SK-N-SH (cell line): Measurements from ENCODE around the gene CHRNA5.
"Not testable (repeated sequence)": the region's sequence is repeated elsewhere in the genome, so short reads cannot be mapped to it uniquely, and the experiment has no call there.

Experiments used
- CHD2 ChIP-seq: fragments of 150-350 bp; IDR thresholded peaks from 2 replicates; pipeline ENCODE4 v1.6.1; 2018; ENCODE audit warnings: low read length; ENCODE audit not compliant: partially characterized antibody
- CTCF ChIP-seq: fragments of 200-600 bp; sonication (generic); IDR thresholded peaks from 2 replicates; pipeline ENCODE4 v1.6.1; 2017; ENCODE audit warnings: antibody characterized with exemption, mild to moderate bottlenecking, moderate library complexity
- EP300 ChIP-seq, 2 experiments: IDR thresholded peaks; 2 replicates each; pipeline versions ENCODE4 v1.4.0 to v1.6.1; 2012; ENCODE audit warnings: borderline replicate concordance in 1 of 2, low read depth in 1 of 2, low read length in 1 of 2
- GABPA ChIP-seq: IDR thresholded peaks from 2 replicates; pipeline ENCODE4 v1.4.0; 2012; ENCODE audit warnings: low read depth, mild to moderate bottlenecking
- MEF2A ChIP-seq: IDR thresholded peaks from 2 replicates; pipeline ENCODE4 v1.4.0; 2012; ENCODE audit warnings: low read depth, borderline replicate concordance
- MXI1 ChIP-seq: IDR thresholded peaks from 2 replicates; pipeline ENCODE4 v1.6.1; 2012; ENCODE audit warnings: mild to moderate bottlenecking, low read depth, low read length, improper control_type of control experiment
- NRF1 ChIP-seq: IDR thresholded peaks from 2 replicates; pipeline ENCODE4 v1.6.1; 2012; ENCODE audit warnings: low read depth, mild to moderate bottlenecking, low read length
- POLR2AphosphoS5 ChIP-seq: IDR thresholded peaks from 2 replicates; pipeline ENCODE4 v1.6.1; 2012; ENCODE audit warnings: low read depth, low read length
- RAD21 ChIP-seq: IDR thresholded peaks from 2 replicates; pipeline ENCODE4 v1.6.1; 2012; ENCODE audit warnings: mild to moderate bottlenecking, low read length
- RCOR1 ChIP-seq: fragments of 150-350 bp; IDR thresholded peaks from 2 replicates; pipeline ENCODE4 v1.6.1; 2017; ENCODE audit warnings: antibody characterized with exemption, low read length
- REST ChIP-seq: IDR thresholded peaks from 2 replicates; pipeline ENCODE4 v1.6.1; 2012; ENCODE audit warnings: mild to moderate bottlenecking, low read depth, low read length, moderate library complexity
- RFX5 ChIP-seq: IDR thresholded peaks from 2 replicates; pipeline ENCODE4 v1.6.1; 2012; ENCODE audit warnings: mild to moderate bottlenecking, improper control_type of control experiment, low read length
- SIN3A ChIP-seq: IDR thresholded peaks from 2 replicates; pipeline ENCODE4 v1.6.1; 2012; ENCODE audit warnings: low read depth, mild to moderate bottlenecking, low read length, moderate library complexity, borderline replicate concordance
- TAF1 ChIP-seq: IDR thresholded peaks from 2 replicates; pipeline ENCODE4 v1.6.1; 2012; ENCODE audit warnings: low read depth, mild to moderate bottlenecking, low read length, moderate library complexity, borderline replicate concordance

GRCh38 chr15:78520035-78520434 lies 45.3 kb upstream of the CHRNA5 start:
- not testable (repeated sequence) for TF ChIP-seq NRF1; CTCF; GABPA; RCOR1; RAD21; POLR2AphosphoS5; MXI1; MEF2A; REST; TAF1; CHD2; EP300 (IDR thresholded peaks at IDR 0.05; ENCODE audit: borderline replicate concordance in 1 of 2, low read depth in 1 of 2, low read length in 1 of 2); RFX5; SIN3A
